ENCODE data around the gene LITAFD. TPM values are rescaled to one million over a fixed set of nuclear protein-coding genes. Genes with fewer than 3 reads are reported as not detected.

The LITAFD gene
- polyA plus RNA-seq, 3 donors: not detected

- intact Hi-C loops (cut with micrococcal nuclease): no loop called here
- WGBS (ENCODE audit: insufficient coverage): 96% methylated on average over 7 of the region's 7 CpGs
- H3K36me3 ChIP-seq (replicated peaks in 1 of 2; ENCODE audit: control insufficient read depth in 1 of 2, insufficient read depth in 2 of 2, low read length in 2 of 2): peaks cover 60 to 96% of the 10 kb centered on the region in 2 donors
- peaks cover 0 to 3% (median 0%) of the 10 kb centered on the region in 3 donors for H3K27me3 Mint-ChIP-seq (ENCODE audit: low read depth in 3 of 3)
- H3K4me3 ChIP-seq (replicated peaks in 1 of 3; ENCODE audit: low read depth in 2 of 3, low read length in 3 of 3): no peak overlapping the region
- H3K27me3 ChIP-seq (ENCODE audit: control insufficient read depth in 2 of 2, insufficient read depth in 2 of 2, low read length in 2 of 2): no peaks in the 10 kb centered on the region
- H3K9me3 ChIP-seq (replicated peaks in 1 of 2; ENCODE audit: control insufficient read depth in 1 of 2, insufficient read depth in 1 of 2, low read length in 2 of 2): no peaks in the 10 kb centered on the region
- no peak overlapping the region for H3K4me2 ChIP-seq (replicated peaks; ENCODE audit: extremely low read depth, low read length, poor library complexity, severe bottlenecking)
- H4K20me1 ChIP-seq (ENCODE audit: insufficient read depth, low read length): peaks cover 100% of the 10 kb centered on the region
- TF ChIP-seq CTCF (IDR thresholded peaks at IDR 0.05): no peak
- peaks cover 2% of the 10 kb centered on the region for H3K4me1 Mint-ChIP-seq
- peak overlapping the region in 1 of 7 donors; percentile 6 for H3K27ac Mint-ChIP-seq
- DNase-seq: no peak
- H3K27ac ChIP-seq (ENCODE audit: low read depth in 1 of 2, low read length in 2 of 2): no peak overlapping the region
- H2AFZ ChIP-seq (ENCODE audit: insufficient read depth, low read depth, low read length, poor library complexity, severe bottlenecking): no peak overlapping the region
- no peaks in the 10 kb centered on the region for H3K9me3 Mint-ChIP-seq
- no peak overlapping the region for H3K9ac ChIP-seq (ENCODE audit: insufficient read depth, low read length, poor library complexity, severe bottlenecking)
- peaks cover 89% of the 10 kb centered on the region for H3K79me2 ChIP-seq (ENCODE audit: insufficient read depth, low read length)
- H3K4me3 Mint-ChIP-seq: no peak overlapping the region
- H3K4me1 ChIP-seq (ENCODE audit: control insufficient read depth in 1 of 2, insufficient read depth in 2 of 2, low read length in 2 of 2): no peaks in the 10 kb centered on the region
- H3K36me3 Mint-ChIP-seq: peaks cover 70 to 88% of the 10 kb centered on the region in 2 donors
These were observed 43.3 kb downstream of the LITAFD start for GRCh38 chr16:8925455-8925854.

DNA sequence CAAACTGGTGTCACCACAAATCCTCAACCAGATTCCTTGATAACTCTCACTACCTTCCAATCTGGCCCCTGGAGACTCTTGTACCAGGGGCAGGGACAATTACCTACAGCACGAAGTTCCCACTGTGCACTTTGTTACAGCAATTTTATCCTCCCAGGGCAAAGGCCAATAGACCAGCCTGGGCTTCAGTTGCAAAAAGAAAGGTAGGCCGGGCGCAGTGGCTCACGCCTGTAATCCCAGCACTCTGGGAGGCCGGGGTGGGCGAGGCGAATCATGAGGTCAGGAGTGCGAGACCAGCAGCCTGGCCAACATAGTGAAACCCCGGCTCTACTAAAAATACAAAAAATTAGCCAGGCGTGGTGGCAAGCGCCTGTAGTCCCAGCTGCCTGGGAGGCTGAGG is 44.7 kb downstream of the LITAFD start:
- peaks cover 100% of the 10 kb centered on the region for H4K20me1 ChIP-seq (ENCODE audit: insufficient read depth, low read length)
- no peak for TF ChIP-seq CTCF (IDR thresholded peaks at IDR 0.05)
- no peak overlapping the region for H3K4me3 Mint-ChIP-seq

More for the DNA sequence above, 44.7 kb downstream of the LITAFD start:
- intact Hi-C loops (cut with micrococcal nuclease): no loop called here
- no peak overlapping the region for H3K9ac ChIP-seq (ENCODE audit: insufficient read depth, low read length, poor library complexity, severe bottlenecking)
- H3K4me1 ChIP-seq (ENCODE audit: control insufficient read depth in 1 of 2, insufficient read depth in 2 of 2, low read length in 2 of 2): no peaks in the 10 kb centered on the region
- H3K9me3 Mint-ChIP-seq: no peaks in the 10 kb centered on the region
- H3K9me3 ChIP-seq (replicated peaks in 1 of 2; ENCODE audit: control insufficient read depth in 1 of 2, insufficient read depth in 1 of 2, low read length in 2 of 2): no peaks in the 10 kb centered on the region
- no peak overlapping the region for H2AFZ ChIP-seq (ENCODE audit: insufficient read depth, low read depth, low read length, poor library complexity, severe bottlenecking)
- H3K4me1 Mint-ChIP-seq: peaks cover 7% of the 10 kb centered on the region
- no peaks in the 10 kb centered on the region for H3K27me3 ChIP-seq (ENCODE audit: control insufficient read depth in 2 of 2, insufficient read depth in 2 of 2, low read length in 2 of 2)
- H3K4me3 ChIP-seq (replicated peaks in 1 of 3; ENCODE audit: low read depth in 2 of 3, low read length in 3 of 3): no peak overlapping the region
- no peak overlapping the region for H3K27ac ChIP-seq (ENCODE audit: low read depth in 1 of 2, low read length in 2 of 2)
- H3K4me2 ChIP-seq (replicated peaks; ENCODE audit: extremely low read depth, low read length, poor library complexity, severe bottlenecking): no peak overlapping the region
- peak overlapping the region in 1 of 7 donors; percentile 52 for H3K27ac Mint-ChIP-seq
- H3K27me3 Mint-ChIP-seq (ENCODE audit: low read depth in 3 of 3): peaks cover 0 to 3% (median 0%) of the 10 kb centered on the region in 3 donors
- 96% methylated on average over 4 of the region's 11 CpGs for WGBS (ENCODE audit: insufficient coverage)
- peaks cover 97% of the 10 kb centered on the region for H3K79me2 ChIP-seq (ENCODE audit: insufficient read depth, low read length)
- peaks cover 47 to 82% of the 10 kb centered on the region in 2 donors for H3K36me3 ChIP-seq (replicated peaks in 1 of 2; ENCODE audit: control insufficient read depth in 1 of 2, insufficient read depth in 2 of 2, low read length in 2 of 2)
- DNase-seq: no peak
- H3K36me3 Mint-ChIP-seq: peaks cover 56 to 74% of the 10 kb centered on the region in 2 donors
